ENCODE data around the gene PDGFB.

DNA sequence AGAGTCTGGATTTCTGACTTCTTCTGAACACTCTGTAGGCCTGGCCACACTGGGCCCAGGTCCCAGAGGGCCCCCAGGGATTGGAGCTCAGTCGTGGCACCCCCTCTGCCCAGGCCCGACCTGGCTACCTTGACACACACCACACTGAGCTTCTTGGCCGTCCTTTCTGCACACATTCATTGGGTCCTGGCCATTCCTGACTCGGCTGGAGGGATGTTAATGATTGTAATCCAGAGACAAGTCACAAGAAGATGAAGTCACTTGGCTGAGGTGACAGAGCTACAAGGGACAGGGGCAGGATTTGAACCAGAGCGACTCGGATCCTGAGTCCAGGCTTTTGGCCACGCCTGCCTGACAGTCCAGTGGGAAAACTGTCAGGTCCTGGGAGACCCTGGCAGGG lies 23.9 kb upstream of the PDGFB start:
- TF ChIP-seq, protein P1, sequence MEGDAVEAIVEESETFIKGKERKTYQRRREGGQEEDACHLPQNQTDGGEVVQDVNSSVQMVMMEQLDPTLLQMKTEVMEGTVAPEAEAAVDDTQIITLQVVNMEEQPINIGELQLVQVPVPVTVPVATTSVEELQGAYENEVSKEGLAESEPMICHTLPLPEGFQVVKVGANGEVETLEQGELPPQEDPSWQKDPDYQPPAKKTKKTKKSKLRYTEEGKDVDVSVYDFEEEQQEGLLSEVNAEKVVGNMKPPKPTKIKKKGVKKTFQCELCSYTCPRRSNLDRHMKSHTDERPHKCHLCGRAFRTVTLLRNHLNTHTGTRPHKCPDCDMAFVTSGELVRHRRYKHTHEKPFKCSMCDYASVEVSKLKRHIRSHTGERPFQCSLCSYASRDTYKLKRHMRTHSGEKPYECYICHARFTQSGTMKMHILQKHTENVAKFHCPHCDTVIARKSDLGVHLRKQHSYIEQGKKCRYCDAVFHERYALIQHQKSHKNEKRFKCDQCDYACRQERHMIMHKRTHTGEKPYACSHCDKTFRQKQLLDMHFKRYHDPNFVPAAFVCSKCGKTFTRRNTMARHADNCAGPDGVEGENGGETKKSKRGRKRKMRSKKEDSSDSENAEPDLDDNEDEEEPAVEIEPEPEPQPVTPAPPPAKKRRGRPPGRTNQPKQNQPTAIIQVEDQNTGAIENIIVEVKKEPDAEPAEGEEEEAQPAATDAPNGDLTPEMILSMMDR (IDR thresholded peaks at IDR 0.05; ENCODE audit: insufficient read depth, low read depth, low read length), result no peak
- TF ChIP-seq EZH2 (IDR thresholded peaks at IDR 0.05; ENCODE audit: insufficient read depth, low read length), result no peak
